Measurements from ENCODE around the gene KRTAP12-2. TPM values are rescaled to one million over a fixed set of nuclear protein-coding genes. Genes with fewer than 3 reads are reported as not detected.

The KRTAP12-2 gene
- total RNA-seq, 2 donors from 2014 or later, result not detected

DNA sequence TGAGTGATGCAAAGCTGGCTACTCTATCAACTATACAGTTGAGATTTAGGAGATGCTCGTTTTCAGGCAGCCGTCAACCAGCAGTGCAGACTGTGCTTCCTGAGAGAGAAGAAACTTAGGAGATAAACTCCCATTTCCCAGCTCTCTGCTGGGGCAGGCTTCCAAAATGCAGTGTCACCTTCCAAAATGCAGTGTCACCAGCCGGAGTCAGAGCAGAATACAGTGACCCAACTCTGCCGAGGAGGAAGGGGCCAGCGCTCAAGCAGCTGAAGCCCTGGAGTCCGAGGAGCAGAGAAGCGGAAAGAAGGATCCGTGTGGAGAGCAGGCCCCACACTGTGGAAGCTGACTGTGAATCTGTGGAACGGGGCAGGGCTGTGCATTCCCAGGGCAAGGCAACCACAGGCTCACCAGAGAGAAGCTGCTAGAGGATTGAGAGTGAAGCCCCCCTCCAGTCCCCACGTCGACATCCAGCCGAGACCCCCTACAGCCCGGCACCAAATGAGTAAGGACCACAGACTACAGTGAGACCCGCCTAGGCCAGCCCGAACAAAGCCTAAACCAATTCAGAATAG, 15.9 kb upstream of the KRTAP12-2 start:
- Histone ChIP-seq H3K36me3 (no peaks in the 10 kb centered on the region), H3K9me3 (no peaks in the 10 kb centered on the region), H3K4me1 (replicated peaks) (no peaks in the 10 kb centered on the region), H3K27ac (no peak overlapping the region), H3K4me3 (no peak overlapping the region), H3K27me3 (replicated peaks; ENCODE audit: insufficient read depth) (peaks cover 5% of the 10 kb centered on the region)
- no peak for DNase-seq (ENCODE audit: low spot score)
- 81% methylated on average over 15 of the region's 15 CpGs for WGBS
- TF ChIP-seq POLR2AphosphoS5 (IDR thresholded peaks at IDR 0.05), result no peak
- no peak for TF ChIP-seq POLR2A (IDR thresholded peaks at IDR 0.05)
- TF ChIP-seq, protein P1, sequence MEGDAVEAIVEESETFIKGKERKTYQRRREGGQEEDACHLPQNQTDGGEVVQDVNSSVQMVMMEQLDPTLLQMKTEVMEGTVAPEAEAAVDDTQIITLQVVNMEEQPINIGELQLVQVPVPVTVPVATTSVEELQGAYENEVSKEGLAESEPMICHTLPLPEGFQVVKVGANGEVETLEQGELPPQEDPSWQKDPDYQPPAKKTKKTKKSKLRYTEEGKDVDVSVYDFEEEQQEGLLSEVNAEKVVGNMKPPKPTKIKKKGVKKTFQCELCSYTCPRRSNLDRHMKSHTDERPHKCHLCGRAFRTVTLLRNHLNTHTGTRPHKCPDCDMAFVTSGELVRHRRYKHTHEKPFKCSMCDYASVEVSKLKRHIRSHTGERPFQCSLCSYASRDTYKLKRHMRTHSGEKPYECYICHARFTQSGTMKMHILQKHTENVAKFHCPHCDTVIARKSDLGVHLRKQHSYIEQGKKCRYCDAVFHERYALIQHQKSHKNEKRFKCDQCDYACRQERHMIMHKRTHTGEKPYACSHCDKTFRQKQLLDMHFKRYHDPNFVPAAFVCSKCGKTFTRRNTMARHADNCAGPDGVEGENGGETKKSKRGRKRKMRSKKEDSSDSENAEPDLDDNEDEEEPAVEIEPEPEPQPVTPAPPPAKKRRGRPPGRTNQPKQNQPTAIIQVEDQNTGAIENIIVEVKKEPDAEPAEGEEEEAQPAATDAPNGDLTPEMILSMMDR (IDR thresholded peaks at IDR 0.05), result no peak
- intact Hi-C loops (cut with DNase I), result no loop called here

DNA sequence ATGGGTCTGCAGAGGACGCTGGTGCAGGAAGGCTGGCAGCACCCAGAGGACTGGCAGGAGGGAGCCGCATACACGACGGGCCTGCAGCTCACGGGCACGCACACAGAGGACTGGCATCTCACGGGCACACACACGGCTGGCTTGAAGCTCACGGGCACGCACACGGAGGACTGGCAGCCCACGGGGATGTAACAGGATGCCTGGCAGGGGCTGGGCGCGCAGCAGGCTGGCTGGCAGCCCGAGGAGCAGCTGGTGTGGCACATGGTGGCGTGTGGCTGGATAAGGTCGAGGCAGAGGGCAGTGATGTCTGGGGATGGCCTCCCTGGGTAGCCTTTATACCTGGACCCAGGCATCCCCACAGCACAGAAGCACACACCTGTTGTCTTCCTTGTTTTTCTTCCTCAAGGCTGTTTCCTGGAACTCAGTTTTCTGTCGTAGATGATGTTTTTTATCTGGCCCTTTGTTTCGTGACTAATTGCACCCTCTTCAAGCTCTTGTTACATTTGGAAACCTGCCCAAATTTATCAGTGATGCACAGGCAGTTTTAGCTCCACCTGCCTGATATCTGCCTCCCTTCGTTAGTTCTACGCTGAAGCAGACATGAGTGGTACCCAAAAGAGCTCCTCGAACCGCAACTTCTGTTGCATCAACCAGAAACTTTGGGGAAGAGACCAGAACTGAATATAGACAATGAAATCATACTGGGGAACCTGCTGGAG, 15.3 kb upstream of the KRTAP12-2 start, which contains the start of gene KRTAP12-1:
TSS of gene KRTAP12-1 (minus strand) at position 303 of the 719 bp plus-strand sequence. CDS start at position 263, 40 bp downstream.
- intact Hi-C loops (cut with DNase I), result no loop called here
- TF ChIP-seq, protein P1 (IDR thresholded peaks at IDR 0.05), result no peak
- TF ChIP-seq POLR2A (IDR thresholded peaks at IDR 0.05) (no peak), POLR2AphosphoS5 (IDR thresholded peaks at IDR 0.05) (no peak)
- Histone ChIP-seq H3K27ac (no peak within 1 kb of the TSS), H3K9me3 (no peaks in the 10 kb centered on the region), H3K4me1 (replicated peaks) (no peaks in the 10 kb centered on the region), H3K27me3 (replicated peaks; ENCODE audit: insufficient read depth) (peaks cover 5% of the 10 kb centered on the region), H3K36me3 (no peaks in the 10 kb centered on the region), H3K4me3 (no peak within 1 kb of the TSS)
- DNase-seq (ENCODE audit: low spot score), result no peak
- 66% methylated on average over 23 of the region's 23 CpGs for WGBS

DNA sequence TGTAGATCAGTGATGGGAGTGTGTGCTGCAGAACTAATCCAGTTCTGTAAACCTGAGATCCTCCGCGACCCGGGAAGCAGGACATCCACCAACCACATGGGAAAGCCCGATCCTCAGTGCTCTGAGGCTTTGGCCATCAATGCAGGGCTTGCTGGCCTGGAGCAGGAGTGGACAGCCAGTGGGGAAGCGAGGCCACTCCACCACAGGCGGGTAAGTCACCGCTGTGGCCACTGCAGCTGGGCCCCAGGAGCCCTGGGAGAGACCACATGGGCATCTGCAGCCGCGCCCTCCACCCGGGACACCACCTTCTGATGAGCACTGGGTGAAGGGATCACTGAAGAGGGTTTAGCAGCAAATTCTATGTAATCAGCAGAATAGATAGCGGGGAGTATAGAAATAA, 14.4 kb upstream of the KRTAP12-2 start:
- Histone ChIP-seq H3K9me3 (no peaks in the 10 kb centered on the region), H3K27me3 (replicated peaks; ENCODE audit: insufficient read depth) (peaks cover 2% of the 10 kb centered on the region), H3K4me3 (no peak overlapping the region), H3K27ac (no peak overlapping the region), H3K4me1 (replicated peaks) (no peaks in the 10 kb centered on the region), H3K36me3 (no peaks in the 10 kb centered on the region)
- 71% methylated on average over 11 of the region's 11 CpGs for WGBS
- TF ChIP-seq POLR2AphosphoS5 (IDR thresholded peaks at IDR 0.05), result no peak
- TF ChIP-seq, protein P1 (IDR thresholded peaks at IDR 0.05), result no peak
- no peak for TF ChIP-seq POLR2A (IDR thresholded peaks at IDR 0.05)
- DNase-seq (ENCODE audit: low spot score), result no peak
- intact Hi-C loops (cut with DNase I), result no loop called here

DNA sequence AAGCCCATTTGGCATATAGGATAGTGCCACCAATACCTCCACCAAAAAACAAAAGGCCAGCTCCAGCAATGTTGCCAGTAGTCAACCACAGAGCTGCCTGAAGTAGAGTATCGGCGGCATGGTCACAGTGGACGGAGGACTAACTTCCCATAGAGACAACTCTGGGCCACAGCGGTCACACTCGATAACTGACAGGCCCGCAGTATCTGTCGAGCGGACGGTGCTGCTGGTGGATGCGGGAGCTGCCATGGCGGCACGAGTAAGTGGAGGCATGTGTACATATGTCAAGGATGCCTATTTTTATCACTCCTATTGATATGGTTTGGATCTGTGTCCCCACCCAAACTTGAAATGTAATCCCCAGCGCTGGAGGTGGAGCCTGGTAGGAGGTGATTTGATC, 11.2 kb upstream of the KRTAP12-2 start:
- Histone ChIP-seq H3K27ac (no peak overlapping the region), H3K4me3 (no peak overlapping the region), H3K27me3 (replicated peaks; ENCODE audit: insufficient read depth) (no peaks in the 10 kb centered on the region), H3K36me3 (no peaks in the 10 kb centered on the region), H3K4me1 (replicated peaks) (no peaks in the 10 kb centered on the region), H3K9me3 (no peaks in the 10 kb centered on the region)
- intact Hi-C loops (cut with DNase I), result no loop called here
- no peak for DNase-seq (ENCODE audit: low spot score)
- no peak for TF ChIP-seq POLR2A (IDR thresholded peaks at IDR 0.05)
- WGBS, result 88% methylated on average over 13 of the region's 13 CpGs

DNA sequence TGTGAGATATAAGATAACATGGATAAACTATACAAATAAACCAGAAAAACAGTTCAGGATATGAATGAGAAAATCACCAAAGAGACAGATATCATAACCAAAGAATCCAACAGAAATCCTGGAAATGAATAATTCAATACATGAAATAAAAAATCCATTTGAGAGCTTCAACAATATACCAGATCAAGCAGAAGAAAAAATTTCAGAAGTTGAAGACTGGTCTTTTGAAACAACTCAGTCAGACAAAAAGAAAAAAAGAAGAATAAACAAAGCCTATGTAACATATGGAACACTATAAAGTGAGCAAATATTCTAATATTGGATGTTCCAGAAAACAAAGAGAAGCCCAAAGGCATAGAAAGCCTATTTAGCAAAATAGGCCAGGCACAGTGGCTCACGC, 5.2 kb upstream of the KRTAP12-2 start:
- Histone ChIP-seq H3K4me1 (replicated peaks) (no peaks in the 10 kb centered on the region), H3K4me3 (no peak overlapping the region), H3K27me3 (replicated peaks; ENCODE audit: insufficient read depth) (no peaks in the 10 kb centered on the region), H3K27ac (no peak overlapping the region), H3K36me3 (no peaks in the 10 kb centered on the region), H3K9me3 (no peaks in the 10 kb centered on the region)
- TF ChIP-seq POLR2AphosphoS5 (IDR thresholded peaks at IDR 0.05), result no peak
- TF ChIP-seq, protein P1 (IDR thresholded peaks at IDR 0.05), result no peak
- no peak for TF ChIP-seq POLR2A (IDR thresholded peaks at IDR 0.05)
- WGBS, result 100% methylated on average over 1 of the region's 1 CpG
- no peak for DNase-seq (ENCODE audit: low spot score)
- intact Hi-C loops (cut with DNase I), result no loop called here

Measured in prostate gland (tissue), 2 donors.